Gastroesophageal sphincter (tissue), 3 donors: ENCODE results near the gene RAB1B.

Source experiments
- POLR2AphosphoS5 ChIP-seq: sonication (generic); formaldehyde crosslinking; IDR thresholded peaks from one replicate; pipeline ENCODE4 v1.6.1; 2017; ENCODE audit warnings: antibody characterized with exemption
- TF ChIP-seq, protein P1 (sequence below), 4 experiments: fragments of 200-600 bp in 2 of 4; fragments of 450-650 bp in 2 of 4; sonication (generic) in 1 of 4; IDR thresholded peaks; one replicate each; pipeline ENCODE4 v1.5.1; 2017 to 2019; ENCODE audit warnings: antibody characterized with exemption in 4 of 4, mild to moderate bottlenecking in 2 of 4, moderate library complexity in 2 of 4

DNA sequence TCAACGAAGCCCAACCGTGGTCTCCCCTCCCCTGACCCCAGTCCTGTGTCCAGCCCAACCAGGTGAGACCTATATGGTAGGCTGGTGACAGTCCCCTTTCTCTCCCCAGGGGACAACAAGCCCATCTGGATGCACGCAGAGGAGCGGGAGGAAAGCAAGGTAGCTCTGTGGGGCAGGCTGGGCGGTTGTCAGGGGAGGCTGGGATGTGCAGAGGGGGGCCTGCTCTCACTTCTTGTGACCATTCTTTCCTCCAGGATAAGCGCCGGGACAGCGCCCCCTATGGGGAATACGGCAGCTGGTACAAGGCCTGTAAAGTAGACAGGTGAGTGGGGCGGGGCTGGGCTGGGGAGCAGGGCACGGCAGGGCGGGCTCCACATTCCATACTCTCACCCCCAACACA, 3.5 kb upstream of the RAB1B start:
- no peak for TF ChIP-seq POLR2AphosphoS5
- TF ChIP-seq, protein P1, sequence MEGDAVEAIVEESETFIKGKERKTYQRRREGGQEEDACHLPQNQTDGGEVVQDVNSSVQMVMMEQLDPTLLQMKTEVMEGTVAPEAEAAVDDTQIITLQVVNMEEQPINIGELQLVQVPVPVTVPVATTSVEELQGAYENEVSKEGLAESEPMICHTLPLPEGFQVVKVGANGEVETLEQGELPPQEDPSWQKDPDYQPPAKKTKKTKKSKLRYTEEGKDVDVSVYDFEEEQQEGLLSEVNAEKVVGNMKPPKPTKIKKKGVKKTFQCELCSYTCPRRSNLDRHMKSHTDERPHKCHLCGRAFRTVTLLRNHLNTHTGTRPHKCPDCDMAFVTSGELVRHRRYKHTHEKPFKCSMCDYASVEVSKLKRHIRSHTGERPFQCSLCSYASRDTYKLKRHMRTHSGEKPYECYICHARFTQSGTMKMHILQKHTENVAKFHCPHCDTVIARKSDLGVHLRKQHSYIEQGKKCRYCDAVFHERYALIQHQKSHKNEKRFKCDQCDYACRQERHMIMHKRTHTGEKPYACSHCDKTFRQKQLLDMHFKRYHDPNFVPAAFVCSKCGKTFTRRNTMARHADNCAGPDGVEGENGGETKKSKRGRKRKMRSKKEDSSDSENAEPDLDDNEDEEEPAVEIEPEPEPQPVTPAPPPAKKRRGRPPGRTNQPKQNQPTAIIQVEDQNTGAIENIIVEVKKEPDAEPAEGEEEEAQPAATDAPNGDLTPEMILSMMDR (IDR thresholded peaks at IDR 0.05) = peak in 1 of 4 experiments; percentile 19
